Measurements from ENCODE around the gene PCYT1B.

PCYT1B gene

GRCh38 chrX:24682739-24683432 is 35.7 kb upstream of the PCYT1B start:
- H3K4me1 ChIP-seq (ENCODE audit: control extremely low read depth in 1 of 4, control insufficient read depth in 4 of 4, insufficient read depth in 4 of 4, low read length in 3 of 4) = no peaks in the 10 kb centered on the region
- peaks cover 0 to 2% (median 0%) of the 10 kb centered on the region in 5 experiments for H3K9me3 ChIP-seq (ENCODE audit: control extremely low read depth in 1 of 5, control insufficient read depth in 4 of 5, insufficient read depth in 2 of 5, low read depth in 1 of 5, low read length in 4 of 5)
- H3K4me3 ChIP-seq (ENCODE audit: control insufficient read depth in 1 of 7, extremely low read depth in 1 of 7, insufficient read depth in 4 of 7, low read depth in 2 of 7, low read length in 6 of 7) = no peak overlapping the region
- no peak overlapping the region for H3K27ac ChIP-seq (ENCODE audit: insufficient read depth in 1 of 2, low read depth in 1 of 2, low read length in 2 of 2, poor library complexity in 1 of 2, severe bottlenecking in 2 of 2)
- DNase-seq = no peak
- WGBS (ENCODE audit: insufficient coverage) = 82% methylated on average over 5 of the region's 7 CpGs
- CTCF ChIA-PET = interaction anchor here (1.3 kb wide), 1 partner anchor 9 kb away, joined by 3 read pairs; no protein-coding TSS in a partner anchor
- no peaks in the 10 kb centered on the region for H3K36me3 ChIP-seq (ENCODE audit: control insufficient read depth in 4 of 4, insufficient read depth in 4 of 4, low read length in 3 of 4)
- H3K27me3 ChIP-seq (replicated peaks in 2 of 5; ENCODE audit: control insufficient read depth in 4 of 5, insufficient read depth in 5 of 5, low read length in 4 of 5) = peaks cover 0 to 4% (median 0%) of the 10 kb centered on the region in 5 experiments
- POLR2A ChIA-PET = no interaction called here

- no peaks in the 10 kb centered on the region for H3K36me3 ChIP-seq (ENCODE audit: control insufficient read depth in 4 of 4, insufficient read depth in 4 of 4, low read length in 3 of 4)
- no peaks in the 10 kb centered on the region for H3K4me1 ChIP-seq (ENCODE audit: control extremely low read depth in 1 of 4, control insufficient read depth in 4 of 4, insufficient read depth in 4 of 4, low read length in 3 of 4)
- CTCF ChIA-PET = interaction anchor here (0.7 to 1.3 kb wide), 2 partner anchors 12 to 29 kb away, joined by 4 to 6 read pairs; no protein-coding TSS in a partner anchor
- H3K27ac ChIP-seq (ENCODE audit: insufficient read depth in 1 of 2, low read depth in 1 of 2, low read length in 2 of 2, poor library complexity in 1 of 2, severe bottlenecking in 2 of 2) = no peak overlapping the region
- H3K4me3 ChIP-seq (ENCODE audit: control insufficient read depth in 1 of 7, extremely low read depth in 1 of 7, insufficient read depth in 4 of 7, low read depth in 2 of 7, low read length in 6 of 7) = no peak overlapping the region
- POLR2A ChIA-PET = no interaction called here
- DNase-seq = peak; percentile 10 to 32 (median 32)
- H3K27me3 ChIP-seq (replicated peaks in 2 of 5; ENCODE audit: control insufficient read depth in 4 of 5, insufficient read depth in 5 of 5, low read length in 4 of 5) = peaks cover 0 to 5% (median 0%) of the 10 kb centered on the region in 5 experiments
- 54% methylated on average over 3 of the region's 5 CpGs for WGBS (ENCODE audit: insufficient coverage)
- H3K9me3 ChIP-seq (ENCODE audit: control extremely low read depth in 1 of 5, control insufficient read depth in 4 of 5, insufficient read depth in 2 of 5, low read depth in 1 of 5, low read length in 4 of 5) = no peaks in the 10 kb centered on the region
Measured at GRCh38 chrX:24676403-24677024, 29.4 kb upstream of the PCYT1B start.

GRCh38 chrX:24673424-24673823 is 26.3 kb upstream of the PCYT1B start:
- Histone ChIP-seq H3K4me3 (ENCODE audit: control insufficient read depth in 1 of 7, extremely low read depth in 1 of 7, insufficient read depth in 4 of 7, low read depth in 2 of 7, low read length in 6 of 7) (no peak overlapping the region), H3K4me1 (ENCODE audit: control extremely low read depth in 1 of 4, control insufficient read depth in 4 of 4, insufficient read depth in 4 of 4, low read length in 3 of 4) (no peaks in the 10 kb centered on the region), H3K27me3 (replicated peaks in 2 of 5; ENCODE audit: control insufficient read depth in 4 of 5, insufficient read depth in 5 of 5, low read length in 4 of 5) (peaks cover 0 to 5% (median 0%) of the 10 kb centered on the region in 5 experiments), H3K9me3 (ENCODE audit: control extremely low read depth in 1 of 5, control insufficient read depth in 4 of 5, insufficient read depth in 2 of 5, low read depth in 1 of 5, low read length in 4 of 5) (no peaks in the 10 kb centered on the region), H3K27ac (ENCODE audit: insufficient read depth in 1 of 2, low read depth in 1 of 2, low read length in 2 of 2, poor library complexity in 1 of 2, severe bottlenecking in 2 of 2) (no peak overlapping the region), H3K36me3 (ENCODE audit: control insufficient read depth in 4 of 4, insufficient read depth in 4 of 4, low read length in 3 of 4) (no peaks in the 10 kb centered on the region)
- DNase-seq = no peak
- CTCF ChIA-PET = interaction anchor here (1.4 kb wide), 1 partner anchor 9 kb away, joined by 3 read pairs; no protein-coding TSS in a partner anchor
- POLR2A ChIA-PET = no interaction called here
- WGBS (ENCODE audit: insufficient coverage) = 33% methylated on average over 1 of the region's 2 CpGs

- no peak overlapping the region for H3K4me3 ChIP-seq (ENCODE audit: control insufficient read depth in 1 of 7, extremely low read depth in 1 of 7, insufficient read depth in 4 of 7, low read depth in 2 of 7, low read length in 6 of 7)
- 67% methylated on average over 7 of the region's 11 CpGs for WGBS (ENCODE audit: insufficient coverage)
- peak in 1 of 3 donors; percentile 13 for DNase-seq
- POLR2A ChIA-PET = no interaction called here
- peaks cover 0 to 5% (median 0%) of the 10 kb centered on the region in 5 experiments for H3K27me3 ChIP-seq (replicated peaks in 2 of 5; ENCODE audit: control insufficient read depth in 4 of 5, insufficient read depth in 5 of 5, low read length in 4 of 5)
- H3K9me3 ChIP-seq (ENCODE audit: control extremely low read depth in 1 of 5, control insufficient read depth in 4 of 5, insufficient read depth in 2 of 5, low read depth in 1 of 5, low read length in 4 of 5) = no peaks in the 10 kb centered on the region
- no peaks in the 10 kb centered on the region for H3K36me3 ChIP-seq (ENCODE audit: control insufficient read depth in 4 of 4, insufficient read depth in 4 of 4, low read length in 3 of 4)
- CTCF ChIA-PET = interaction anchor here (1.0 kb wide), 1 partner anchor 16 kb away, joined by 3 read pairs; no protein-coding TSS in a partner anchor
- H3K4me1 ChIP-seq (ENCODE audit: control extremely low read depth in 1 of 4, control insufficient read depth in 4 of 4, insufficient read depth in 4 of 4, low read length in 3 of 4) = no peaks in the 10 kb centered on the region
- H3K27ac ChIP-seq (ENCODE audit: insufficient read depth in 1 of 2, low read depth in 1 of 2, low read length in 2 of 2, poor library complexity in 1 of 2, severe bottlenecking in 2 of 2) = no peak overlapping the region
Measured at GRCh38 chrX:24672701-24673190, 25.6 kb upstream of the PCYT1B start.

- POLR2A ChIA-PET = no interaction called here
- Histone ChIP-seq H3K27me3 (replicated peaks in 2 of 5; ENCODE audit: control insufficient read depth in 4 of 5, insufficient read depth in 5 of 5, low read length in 4 of 5) (peaks cover 0 to 2% (median 0%) of the 10 kb centered on the region in 5 experiments), H3K9me3 (ENCODE audit: control extremely low read depth in 1 of 5, control insufficient read depth in 4 of 5, insufficient read depth in 2 of 5, low read depth in 1 of 5, low read length in 4 of 5) (no peaks in the 10 kb centered on the region), H3K27ac (ENCODE audit: insufficient read depth in 1 of 2, low read depth in 1 of 2, low read length in 2 of 2, poor library complexity in 1 of 2, severe bottlenecking in 2 of 2) (no peak overlapping the region), H3K4me3 (ENCODE audit: control insufficient read depth in 1 of 7, extremely low read depth in 1 of 7, insufficient read depth in 4 of 7, low read depth in 2 of 7, low read length in 6 of 7) (no peak overlapping the region), H3K36me3 (ENCODE audit: control insufficient read depth in 4 of 4, insufficient read depth in 4 of 4, low read length in 3 of 4) (no peaks in the 10 kb centered on the region), H3K4me1 (ENCODE audit: control extremely low read depth in 1 of 4, control insufficient read depth in 4 of 4, insufficient read depth in 4 of 4, low read length in 3 of 4) (no peaks in the 10 kb centered on the region)
- CTCF ChIA-PET = no interaction called here
- DNase-seq = no peak
- WGBS (ENCODE audit: insufficient coverage) = no CpG with 5 or more reads among the region's 3 CpGs
Measured at GRCh38 chrX:24668111-24668510, 21.0 kb upstream of the PCYT1B start.

GRCh38 chrX:24662352-24662751 is 15.2 kb upstream of the PCYT1B start:
- 92% methylated on average over 4 of the region's 4 CpGs for WGBS (ENCODE audit: insufficient coverage)
- ChIA-PET POLR2A (no interaction called here), CTCF (no interaction called here)

GRCh38 chrX:24661292-24661691 is 14.1 kb upstream of the PCYT1B start:
- Histone ChIP-seq H3K27me3 (replicated peaks in 2 of 5; ENCODE audit: control insufficient read depth in 4 of 5, insufficient read depth in 5 of 5, low read length in 4 of 5) (no peaks in the 10 kb centered on the region), H3K27ac (ENCODE audit: insufficient read depth in 1 of 2, low read depth in 1 of 2, low read length in 2 of 2, poor library complexity in 1 of 2, severe bottlenecking in 2 of 2) (no peak overlapping the region), H3K4me3 (ENCODE audit: control insufficient read depth in 1 of 7, extremely low read depth in 1 of 7, insufficient read depth in 4 of 7, low read depth in 2 of 7, low read length in 6 of 7) (no peak overlapping the region), H3K9me3 (ENCODE audit: control extremely low read depth in 1 of 5, control insufficient read depth in 4 of 5, insufficient read depth in 2 of 5, low read depth in 1 of 5, low read length in 4 of 5) (no peaks in the 10 kb centered on the region), H3K4me1 (ENCODE audit: control extremely low read depth in 1 of 4, control insufficient read depth in 4 of 4, insufficient read depth in 4 of 4, low read length in 3 of 4) (no peaks in the 10 kb centered on the region), H3K36me3 (ENCODE audit: control insufficient read depth in 4 of 4, insufficient read depth in 4 of 4, low read length in 3 of 4) (no peaks in the 10 kb centered on the region)
- no peak for DNase-seq
- CTCF ChIA-PET = no interaction called here
- POLR2A ChIA-PET = no interaction called here

More at GRCh38 chrX:24662352-24662751, 15.2 kb upstream of the PCYT1B start:
- Histone ChIP-seq H3K27ac (ENCODE audit: insufficient read depth in 1 of 2, low read depth in 1 of 2, low read length in 2 of 2, poor library complexity in 1 of 2, severe bottlenecking in 2 of 2) (no peak overlapping the region), H3K4me1 (ENCODE audit: control extremely low read depth in 1 of 4, control insufficient read depth in 4 of 4, insufficient read depth in 4 of 4, low read length in 3 of 4) (no peaks in the 10 kb centered on the region), H3K4me3 (ENCODE audit: control insufficient read depth in 1 of 7, extremely low read depth in 1 of 7, insufficient read depth in 4 of 7, low read depth in 2 of 7, low read length in 6 of 7) (no peak overlapping the region), H3K36me3 (ENCODE audit: control insufficient read depth in 4 of 4, insufficient read depth in 4 of 4, low read length in 3 of 4) (no peaks in the 10 kb centered on the region), H3K27me3 (replicated peaks in 2 of 5; ENCODE audit: control insufficient read depth in 4 of 5, insufficient read depth in 5 of 5, low read length in 4 of 5) (peaks cover 0 to 2% (median 0%) of the 10 kb centered on the region in 5 experiments), H3K9me3 (ENCODE audit: control extremely low read depth in 1 of 5, control insufficient read depth in 4 of 5, insufficient read depth in 2 of 5, low read depth in 1 of 5, low read length in 4 of 5) (no peaks in the 10 kb centered on the region)
- DNase-seq = no peak
